Natural killer cell (primary cell): ENCODE results near the gene NDUFC2. TPM values are rescaled to one million over a fixed set of nuclear protein-coding genes. Genes with fewer than 3 reads are reported as not detected.

Experiments used
- ATAC-seq, 3 donors: fragments of 150-1000 bp in 2 of 3; fragments of 200-7000 bp in 1 of 3; cut with Tn5 transposase; 1 replicate in 1 of 3; 2 replicates in 2 of 3; pipeline ENCODE4 v1.10.0; 2021; ENCODE audit warnings: mild to moderate bottlenecking in 2 of 3, moderate library complexity in 2 of 3
- DNase-seq, 2 donors: peaks; one replicate each; pipeline versions ENCODE4 v3.0.0 to v3.0.0-alpha.2; 2013 to 2021; ENCODE audit warnings: mixed read lengths in 1 of 2
- H3K27ac ChIP-seq: one replicate; pipeline ENCODE4 v1.5.1; 2013; ENCODE audit warnings: mild to moderate bottlenecking, low read length
- H3K27me3 ChIP-seq: one replicate; pipeline ENCODE4 v1.6.1; 2013; ENCODE audit warnings: low read length; ENCODE audit not compliant: control insufficient read depth, insufficient read depth
- H3K36me3 ChIP-seq: one replicate; pipeline ENCODE4 v1.6.1; 2013; ENCODE audit warnings: low read length; ENCODE audit not compliant: control insufficient read depth, insufficient read depth
- H3K4me1 ChIP-seq: one replicate; pipeline ENCODE4 v1.6.1; 2013; ENCODE audit warnings: low read length; ENCODE audit not compliant: control insufficient read depth, insufficient read depth
- H3K4me3 ChIP-seq: one replicate; pipeline ENCODE4 v1.5.1; 2013; ENCODE audit warnings: low read length
- H3K9me3 ChIP-seq: one replicate; pipeline ENCODE4 v1.6.1; 2013; ENCODE audit warnings: low read length; ENCODE audit not compliant: control insufficient read depth, insufficient read depth
- H3K27ac Mint-ChIP-seq, 2 donors: one replicate each; pipeline ENCODE4 v1.8.0; 2022; ENCODE audit warnings: mild to moderate bottlenecking in 2 of 2, mixed read lengths in 2 of 2, moderate library complexity in 1 of 2
- H3K27me3 Mint-ChIP-seq, 2 donors: one replicate each; pipeline ENCODE4 v1.8.0; 2022; ENCODE audit warnings: low read depth in 2 of 2, mixed read lengths in 2 of 2
- H3K36me3 Mint-ChIP-seq: one replicate; pipeline ENCODE4 v1.8.0; 2022; ENCODE audit warnings: mixed read lengths
- H3K4me1 Mint-ChIP-seq, 2 donors: one replicate each; pipeline ENCODE4 v1.8.0; 2022; ENCODE audit warnings: mixed read lengths in 2 of 2
- H3K4me3 Mint-ChIP-seq: one replicate; pipeline ENCODE4 v1.8.0; 2022; ENCODE audit warnings: mild to moderate bottlenecking, moderate library complexity, mixed read lengths
- H3K9me3 Mint-ChIP-seq, 2 donors: one replicate each; pipeline ENCODE4 v1.8.0; 2022; ENCODE audit warnings: mixed read lengths in 2 of 2
- CTCF ChIP-seq: fragments of 200-600 bp; IDR thresholded peaks from one replicate; pipeline ENCODE4 v1.8.0; 2022; ENCODE audit warnings: antibody characterized with exemption
- WGBS: methylation state at CpG from one replicate; pipeline ENCODE4 v1.1.7; 2013; ENCODE audit warnings: missing lambda C conversion rate; ENCODE audit not compliant: insufficient coverage; 5-methylcytosine and 5-hydroxymethylcytosine counted together
- intact Hi-C: fragments of 100-400 bp; cut with micrococcal nuclease; formaldehyde crosslinking; loops from one replicate; pipeline ENCODE4 v1.14.2; 2022
- total RNA-seq, 4 donors: library from RNA; stranded (reverse); fragments of 120-200 nt in 1 of 4; gene quantifications; one replicate each; pipeline versions ENCODE4 v1.2.3 to v1.2.4, GENCODE V29; 2013 to 2022

NDUFC2 gene
- total RNA-seq, 3 donors from 2014 or later (not counting 1 experiment from before 2014, with no cell fraction given), result 51.8 to 75.4 (median 60.2) TPM

GRCh38 chr11:78072455-78072854, 7.2 kb downstream of the NDUFC2 start:
- DNase-seq (no peak), ATAC-seq (no peak)
- no peaks in the 10 kb centered on the region for H3K9me3 ChIP-seq
- Mint-ChIP-seq H3K27ac (peak overlapping the region in 1 of 2 donors; percentile 5), H3K4me1 (peaks cover 28 to 41% of the 10 kb centered on the region in 2 donors), H3K36me3 (peaks cover 20% of the 10 kb centered on the region), H3K9me3 (no peaks in the 10 kb centered on the region), H3K27me3 (no peaks in the 10 kb centered on the region), H3K4me3 (no peak overlapping the region)
- TF ChIP-seq CTCF, result no peak
- H3K27me3 ChIP-seq, result no peaks in the 10 kb centered on the region
- H3K4me3 ChIP-seq, result no peak overlapping the region
- peaks cover 11% of the 10 kb centered on the region for H3K4me1 ChIP-seq
- no peak overlapping the region for H3K27ac ChIP-seq
- intact Hi-C loops, result no loop called here
- peaks cover 37% of the 10 kb centered on the region for H3K36me3 ChIP-seq
- 98% methylated on average over 4 of the region's 4 CpGs for WGBS

- WGBS, result 100% methylated on average over 1 of the region's 3 CpGs
- no peak for ATAC-seq
- Mint-ChIP-seq H3K27me3 (no peaks in the 10 kb centered on the region), H3K36me3 (peaks cover 22% of the 10 kb centered on the region), H3K9me3 (no peaks in the 10 kb centered on the region), H3K4me1 (peaks cover 24 to 38% of the 10 kb centered on the region in 2 donors), H3K4me3 (no peak overlapping the region), H3K27ac (no peak overlapping the region)
- Histone ChIP-seq H3K4me1 (peaks cover 4% of the 10 kb centered on the region), H3K9me3 (no peaks in the 10 kb centered on the region), H3K4me3 (no peak overlapping the region), H3K27ac (no peak overlapping the region), H3K27me3 (no peaks in the 10 kb centered on the region), H3K36me3 (peaks cover 37% of the 10 kb centered on the region)
- no peak for DNase-seq
- intact Hi-C loops, result no loop called here
- no peak for TF ChIP-seq CTCF
These were observed 7.9 kb downstream of the NDUFC2 start for GRCh38 chr11:78071717-78072116.

GRCh38 chr11:78070621-78071020, 9.0 kb downstream of the NDUFC2 start:
- no peak for TF ChIP-seq CTCF
- H3K4me1 Mint-ChIP-seq, result peaks cover 13 to 27% of the 10 kb centered on the region in 2 donors
- no peak overlapping the region for H3K27ac Mint-ChIP-seq
- Histone ChIP-seq H3K27me3 (no peaks in the 10 kb centered on the region), H3K9me3 (no peaks in the 10 kb centered on the region), H3K4me1 (peaks cover 2% of the 10 kb centered on the region), H3K27ac (no peak overlapping the region), H3K36me3 (peaks cover 37% of the 10 kb centered on the region), H3K4me3 (no peak overlapping the region)
- H3K9me3 Mint-ChIP-seq, result no peaks in the 10 kb centered on the region
- DNase-seq (no peak), ATAC-seq (no peak)
- H3K27me3 Mint-ChIP-seq, result no peaks in the 10 kb centered on the region
- WGBS, result 100% methylated on average over 2 of the region's 2 CpGs
- H3K36me3 Mint-ChIP-seq, result peaks cover 22% of the 10 kb centered on the region
- H3K4me3 Mint-ChIP-seq, result no peak overlapping the region
- intact Hi-C loops, result no loop called here

- no peak for DNase-seq
- Mint-ChIP-seq H3K4me1 (peaks cover 8 to 20% of the 10 kb centered on the region in 2 donors), H3K36me3 (peaks cover 22% of the 10 kb centered on the region), H3K27me3 (no peaks in the 10 kb centered on the region), H3K9me3 (no peaks in the 10 kb centered on the region), H3K4me3 (no peak overlapping the region), H3K27ac (no peak overlapping the region)
- WGBS, result 100% methylated on average over 1 of the region's 2 CpGs
- no peak overlapping the region for H3K4me3 ChIP-seq
- intact Hi-C loops, result no loop called here
- ATAC-seq, result no peak
- H3K27me3 ChIP-seq, result no peaks in the 10 kb centered on the region
- H3K36me3 ChIP-seq, result peaks cover 37% of the 10 kb centered on the region
- no peak overlapping the region for H3K27ac ChIP-seq
- no peak for TF ChIP-seq CTCF
- H3K4me1 ChIP-seq, result no peaks in the 10 kb centered on the region
- H3K9me3 ChIP-seq, result no peaks in the 10 kb centered on the region
These were observed 10.2 kb downstream of the NDUFC2 start for GRCh38 chr11:78069465-78069864.
